ENCODE results near the gene ITGB5. TPM values are rescaled to one million over a fixed set of nuclear protein-coding genes. Genes with fewer than 3 reads are reported as not detected.

Gene ITGB5
- total RNA-seq, 1 donor: 229 TPM

GRCh38 chr3:124896824-124897526 is 9.8 kb upstream of the ITGB5 start:
- DNase-seq (ENCODE audit: low read depth): peak; percentile 45
- H3K4me3 ChIP-seq (ENCODE audit: low read depth, low read length): no peak overlapping the region
- TF ChIP-seq CTCF (IDR thresholded peaks at IDR 0.05; ENCODE audit: insufficient read depth, low read depth, low read length): no peak

GRCh38 chr3:124895756-124896155 is 8.6 kb upstream of the ITGB5 start:
- no peak for TF ChIP-seq CTCF (IDR thresholded peaks at IDR 0.05; ENCODE audit: insufficient read depth, low read depth, low read length)
- DNase-seq (ENCODE audit: low read depth): no peak
- no peak overlapping the region for H3K4me3 ChIP-seq (ENCODE audit: low read depth, low read length)

GRCh38 chr3:124893526-124893925 is 6.4 kb upstream of the ITGB5 start:
- DNase-seq (ENCODE audit: low read depth): no peak
- TF ChIP-seq CTCF (IDR thresholded peaks at IDR 0.05; ENCODE audit: insufficient read depth, low read depth, low read length): no peak

GRCh38 chr3:124890573-124891190 is 3.5 kb upstream of the ITGB5 start:
- no peak for DNase-seq (ENCODE audit: low read depth)
- TF ChIP-seq CTCF (IDR thresholded peaks at IDR 0.05; ENCODE audit: insufficient read depth, low read depth, low read length): no peak

More at GRCh38 chr3:124893526-124893925, 6.4 kb upstream of the ITGB5 start:
- no peak overlapping the region for H3K4me3 ChIP-seq (ENCODE audit: low read depth, low read length)

GRCh38 chr3:124888482-124889441 is 1.6 kb upstream of the ITGB5 start:
- DNase-seq (ENCODE audit: low read depth): no peak
- no peak overlapping the region for H3K4me3 ChIP-seq (ENCODE audit: low read depth, low read length)
- no peak for TF ChIP-seq CTCF (IDR thresholded peaks at IDR 0.05; ENCODE audit: insufficient read depth, low read depth, low read length)

More at GRCh38 chr3:124890573-124891190, 3.5 kb upstream of the ITGB5 start:
- H3K4me3 ChIP-seq (ENCODE audit: low read depth, low read length): no peak overlapping the region

GRCh38 chr3:124887932-124888298 is 750 bp upstream of the ITGB5 start:
- no peak for DNase-seq (ENCODE audit: low read depth)
- peak overlapping the region; percentile 73 for H3K4me3 ChIP-seq (ENCODE audit: low read depth, low read length)
- TF ChIP-seq CTCF (IDR thresholded peaks at IDR 0.05; ENCODE audit: insufficient read depth, low read depth, low read length): no peak
